Astrocyte (in vitro differentiated cells and primary cell): ENCODE data around the gene GNGT1.

Experiments used
- EZH2 ChIP-seq: IDR thresholded peaks from 2 replicates; pipeline ENCODE4 v1.6.1; 2012; ENCODE audit warnings: mild to moderate bottlenecking, low read length, inconsistent platforms; ENCODE audit not compliant: insufficient read depth
- TF ChIP-seq, protein P1 (sequence below): IDR thresholded peaks from 2 replicates; pipeline ENCODE4 v1.5.1; 2011; ENCODE audit warnings: low read depth, mild to moderate bottlenecking, inconsistent platforms, low read length, moderate library complexity; ENCODE audit not compliant: insufficient read depth

GRCh38 chr7:93938293-93938692 is 31.9 kb downstream of the GNGT1 start:
- TF ChIP-seq EZH2, result no peak
- TF ChIP-seq, protein P1, sequence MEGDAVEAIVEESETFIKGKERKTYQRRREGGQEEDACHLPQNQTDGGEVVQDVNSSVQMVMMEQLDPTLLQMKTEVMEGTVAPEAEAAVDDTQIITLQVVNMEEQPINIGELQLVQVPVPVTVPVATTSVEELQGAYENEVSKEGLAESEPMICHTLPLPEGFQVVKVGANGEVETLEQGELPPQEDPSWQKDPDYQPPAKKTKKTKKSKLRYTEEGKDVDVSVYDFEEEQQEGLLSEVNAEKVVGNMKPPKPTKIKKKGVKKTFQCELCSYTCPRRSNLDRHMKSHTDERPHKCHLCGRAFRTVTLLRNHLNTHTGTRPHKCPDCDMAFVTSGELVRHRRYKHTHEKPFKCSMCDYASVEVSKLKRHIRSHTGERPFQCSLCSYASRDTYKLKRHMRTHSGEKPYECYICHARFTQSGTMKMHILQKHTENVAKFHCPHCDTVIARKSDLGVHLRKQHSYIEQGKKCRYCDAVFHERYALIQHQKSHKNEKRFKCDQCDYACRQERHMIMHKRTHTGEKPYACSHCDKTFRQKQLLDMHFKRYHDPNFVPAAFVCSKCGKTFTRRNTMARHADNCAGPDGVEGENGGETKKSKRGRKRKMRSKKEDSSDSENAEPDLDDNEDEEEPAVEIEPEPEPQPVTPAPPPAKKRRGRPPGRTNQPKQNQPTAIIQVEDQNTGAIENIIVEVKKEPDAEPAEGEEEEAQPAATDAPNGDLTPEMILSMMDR, result no peak
